ENCODE measurements around the gene CDK3. TPM values are rescaled to one million over a fixed set of nuclear protein-coding genes. Genes with fewer than 3 reads are reported as not detected.

CDK3 gene
- total and polyA plus RNA-seq, 9 of the 15 experiments (the other 6 are each of a cell fraction or from before 2014, with no cell fraction given): 0.55 to 8.2 (median 4.7) TPM

- POLR2A ChIA-PET: interaction anchor here (0.5 kb wide), 1 partner anchor 45 kb away, joined by 3 read pairs; the partner anchor contains the start of gene SRP68
- H3K9me1 ChIP-seq (ENCODE audit: control insufficient read depth, insufficient read depth, low read length): no peaks in the 10 kb centered on the region
- H2AFZ ChIP-seq (ENCODE audit: low read depth, low read length): no peak within 1 kb of the TSS
- ATAC-seq: no peak
- H3K27me3 ChIP-seq (ENCODE audit: control insufficient read depth in 2 of 2, insufficient read depth in 2 of 2, low read length in 2 of 2): no peaks in the 10 kb centered on the region; a peak in 1 of 5 replicates
- H3K36me3 ChIP-seq (ENCODE audit: control insufficient read depth, insufficient read depth, low read length): no peaks in the 10 kb centered on the region
- no peaks in the 10 kb centered on the region for H3K9me3 ChIP-seq (replicated peaks; ENCODE audit: control insufficient read depth, insufficient read depth, low read depth, low read length)
- in situ Hi-C loops (cut with MboI) (no loop called here), intact Hi-C loops (cut with micrococcal nuclease) (no loop called here)
- no peak for FAIRE-seq
- H3K4me3 ChIP-seq: no peak within 1 kb of the TSS
- H3K9ac ChIP-seq (ENCODE audit: insufficient read depth in 1 of 2, low read depth in 2 of 2, low read length in 2 of 2): no peak within 1 kb of the TSS; a peak in 1 of 4 replicates
- H3K79me2 ChIP-seq (ENCODE audit: control insufficient read depth, insufficient read depth, low read length): no peaks in the 10 kb centered on the region
- no peak within 1 kb of the TSS for H3K27ac ChIP-seq (ENCODE audit: extremely low read depth, low read depth, low read length)
- WGBS (ENCODE audit: insufficient coverage, low coverage, missing lambda C conversion rate): 59% methylated on average over 18 of the region's 24 CpGs
- peaks cover 8 to 49% of the 10 kb centered on the region in 2 experiments for H3K4me1 ChIP-seq (replicated peaks in 1 of 2; ENCODE audit: control insufficient read depth in 2 of 2, insufficient read depth in 2 of 2, low read length in 2 of 2)
- CTCF ChIA-PET (ENCODE audit: low intra/inter-chr PET ratio): no interaction called here
- H3K4me2 ChIP-seq (ENCODE audit: insufficient read depth, low read length): no peak within 1 kb of the TSS
- no peak for DNase-seq (ENCODE audit: extremely low read depth in 1 of 4, low spot score in 3 of 4)
- no TSS peak for BruUV-seq (replicated peaks)
- H4K20me1 ChIP-seq (replicated peaks; ENCODE audit: control insufficient read depth, insufficient read depth, low read length): no peaks in the 10 kb centered on the region
- TF ChIP-seq HNRNPL (IDR thresholded peaks at IDR 0.05; ENCODE audit: low read depth, low read length) (no peak), PTTG1 (tag; IDR thresholded peaks at IDR 0.05; ENCODE audit: low read depth) (no peak), RREB1 (CRISPR knock-in tag; IDR thresholded peaks at IDR 0.05) (no peak), FOXO4 (CRISPR knock-in tag; IDR thresholded peaks at IDR 0.05) (no peak), GTF3C2 (IDR thresholded peaks at IDR 0.05; ENCODE audit: borderline replicate concordance, extremely low read depth, insufficient read length) (no peak), MITF (IDR thresholded peaks at IDR 0.05) (no peak), GATAD2B (IDR thresholded peaks at IDR 0.05; ENCODE audit: borderline replicate concordance) (no peak), SMARCA4 (IDR thresholded peaks at IDR 0.05) (no peak), ZNF174 (CRISPR knock-in tag; IDR thresholded peaks at IDR 0.05) (no peak), SRSF9 (IDR thresholded peaks at IDR 0.05; ENCODE audit: borderline replicate concordance, low read depth, low read length) (no peak)
Observed at GRCh38 chr17:76027159-76027839, 26.6 kb downstream of the CDK3 start, which contains the start of gene EVPL. Gene EVPL, minus strand, starts transcription at chr17:76027306. Its CDS starts 108 bp downstream, at chr17:76027198.

All from K562 (cell line).